GM18861 (cell line): ENCODE measurements around the gene FGF11.

Experiments
- ATAC-seq: cut with Tn5 transposase; IDR thresholded peaks from one replicate; pipeline ENCODE4 v1.9.1; 2021; ENCODE audit not compliant: unreplicated experiment

Gene FGF11

DNA sequence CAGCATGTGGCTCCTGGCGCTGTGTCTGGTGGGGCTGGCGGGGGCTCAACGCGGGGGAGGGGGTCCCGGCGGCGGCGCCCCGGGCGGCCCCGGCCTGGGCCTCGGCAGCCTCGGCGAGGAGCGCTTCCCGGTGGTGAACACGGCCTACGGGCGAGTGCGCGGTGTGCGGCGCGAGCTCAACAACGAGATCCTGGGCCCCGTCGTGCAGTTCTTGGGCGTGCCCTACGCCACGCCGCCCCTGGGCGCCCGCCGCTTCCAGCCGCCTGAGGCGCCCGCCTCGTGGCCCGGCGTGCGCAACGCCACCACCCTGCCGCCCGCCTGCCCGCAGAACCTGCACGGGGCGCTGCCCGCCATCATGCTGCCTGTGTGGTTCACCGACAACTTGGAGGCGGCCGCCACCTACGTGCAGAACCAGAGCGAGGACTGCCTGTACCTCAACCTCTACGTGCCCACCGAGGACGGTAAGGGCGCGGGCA is 31.0 kb upstream of the FGF11 start:
- ATAC-seq, result no peak

DNA sequence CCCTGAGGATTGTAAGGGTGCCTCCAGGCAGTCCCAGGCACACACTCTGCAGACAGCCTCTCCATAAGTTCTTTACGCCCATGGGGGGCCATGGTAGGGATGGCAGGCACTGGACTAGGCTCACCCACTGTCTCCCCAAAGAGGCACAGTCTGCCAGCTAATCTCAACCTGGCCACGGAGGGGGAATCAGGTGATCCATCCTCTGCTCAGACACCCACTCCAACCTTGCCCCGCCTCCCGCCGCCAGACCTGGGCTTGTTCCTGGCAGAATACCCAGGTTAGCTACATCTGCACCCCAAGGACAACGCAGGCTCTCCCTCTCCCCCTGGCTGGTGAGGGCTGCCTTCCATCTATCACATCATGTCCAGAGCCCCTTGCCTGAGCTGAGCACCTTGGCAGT is 30.4 kb upstream of the FGF11 start:
- ATAC-seq, result no peak

DNA sequence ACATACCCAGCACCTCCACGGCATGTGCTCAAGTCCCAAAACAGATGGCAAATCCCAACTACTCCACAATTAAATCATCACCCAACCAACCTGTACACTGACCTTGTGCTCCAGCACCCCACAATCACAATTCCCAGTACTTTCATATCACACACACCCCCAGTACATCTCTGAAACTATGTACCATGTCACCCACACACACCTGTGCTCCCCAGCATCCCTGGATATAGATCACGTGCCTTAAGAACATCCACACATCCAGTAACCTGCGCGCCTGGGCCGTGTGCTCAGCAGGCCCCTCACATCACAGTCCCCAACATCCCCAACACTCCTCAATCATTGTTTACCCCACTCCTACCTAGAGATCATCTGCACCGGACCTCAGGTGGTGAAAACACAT is 29.6 kb upstream of the FGF11 start:
- no peak for ATAC-seq

DNA sequence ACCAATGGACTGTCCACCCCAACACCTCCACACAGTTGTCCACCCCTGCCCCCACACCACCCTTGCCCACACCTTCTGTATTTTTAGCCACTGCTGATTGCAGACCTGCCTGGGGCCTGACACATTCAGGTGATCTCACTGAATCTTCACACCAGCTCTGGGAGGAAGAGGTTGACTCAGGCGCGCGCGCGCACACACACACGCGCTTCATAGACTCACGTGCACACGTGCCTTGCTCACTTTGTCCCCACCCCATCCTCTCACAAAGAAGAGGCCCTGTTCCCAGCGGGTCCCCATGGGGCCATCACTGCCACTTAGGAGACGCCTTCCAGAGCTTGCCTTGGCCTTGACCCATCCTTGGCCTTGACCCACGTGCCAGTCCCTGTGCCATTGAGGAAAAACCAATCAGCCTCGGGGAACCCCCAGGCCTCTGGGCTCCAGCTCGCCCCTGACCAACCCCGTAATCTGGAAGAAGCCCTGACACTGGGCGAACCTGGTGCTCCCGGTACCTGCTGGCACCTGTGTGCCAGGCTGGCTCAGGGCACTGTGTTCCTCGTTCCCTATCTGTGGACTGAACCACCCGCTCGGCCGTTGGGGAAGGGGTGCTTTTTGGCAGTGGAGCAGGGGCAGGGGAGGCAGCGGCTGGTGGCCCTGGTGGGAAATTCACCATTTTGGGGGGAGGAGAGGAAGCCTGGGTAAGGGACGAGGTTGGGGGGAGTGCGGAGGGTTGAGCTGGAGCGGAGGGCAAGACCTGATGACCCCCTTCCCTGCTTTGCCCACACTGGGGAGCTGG is 28.5 kb upstream of the FGF11 start:
- no peak for ATAC-seq

DNA sequence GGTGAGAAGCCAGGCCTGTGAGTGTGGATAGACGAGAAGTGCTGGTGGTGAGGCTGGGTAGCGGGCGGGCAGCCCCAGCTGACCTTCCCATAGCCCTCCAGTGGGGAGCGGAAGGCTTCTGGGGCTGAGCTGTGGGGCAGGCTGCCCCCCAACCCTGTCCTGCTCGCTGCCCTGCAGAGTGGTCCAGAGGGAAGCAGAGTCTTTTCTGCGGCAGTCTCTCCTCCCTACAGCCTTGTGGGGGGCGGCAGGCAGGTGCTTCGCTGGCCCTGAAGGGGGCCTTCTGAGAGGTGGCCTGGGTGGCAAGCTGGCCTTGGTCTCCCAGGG is 27.9 kb upstream of the FGF11 start:
- no peak for ATAC-seq

DNA sequence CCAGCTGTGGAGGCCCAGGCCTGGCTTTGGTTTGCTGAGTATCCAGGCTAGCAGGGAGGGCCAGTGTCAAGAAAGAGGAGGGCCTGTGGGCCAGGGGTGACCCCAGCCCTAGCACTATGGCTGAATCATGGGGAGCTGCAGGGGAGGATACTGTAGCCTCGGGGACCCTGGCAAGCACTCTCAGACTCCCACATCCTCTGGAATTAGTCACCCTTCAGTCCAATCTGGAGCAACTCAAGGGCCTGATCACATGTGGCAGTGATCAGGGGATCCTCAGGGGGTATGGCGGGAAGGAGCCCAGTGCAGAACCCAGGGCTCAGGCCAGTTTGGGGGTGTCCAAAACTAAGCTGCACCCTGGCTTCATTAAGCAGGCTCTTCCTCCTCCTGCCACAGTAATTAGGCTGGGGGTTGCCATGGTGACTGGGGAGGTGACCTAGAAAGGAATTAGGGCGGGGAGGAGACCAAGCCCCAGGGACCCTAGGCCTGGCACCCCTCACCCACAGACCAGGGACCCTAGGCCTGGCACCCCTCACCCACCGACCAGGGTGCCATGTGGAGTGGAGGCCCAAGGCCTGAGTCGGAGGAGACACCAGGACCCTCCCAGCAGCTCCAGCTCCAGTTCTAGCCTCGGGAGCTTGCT is 25.8 kb upstream of the FGF11 start:
- ATAC-seq, result no peak

DNA sequence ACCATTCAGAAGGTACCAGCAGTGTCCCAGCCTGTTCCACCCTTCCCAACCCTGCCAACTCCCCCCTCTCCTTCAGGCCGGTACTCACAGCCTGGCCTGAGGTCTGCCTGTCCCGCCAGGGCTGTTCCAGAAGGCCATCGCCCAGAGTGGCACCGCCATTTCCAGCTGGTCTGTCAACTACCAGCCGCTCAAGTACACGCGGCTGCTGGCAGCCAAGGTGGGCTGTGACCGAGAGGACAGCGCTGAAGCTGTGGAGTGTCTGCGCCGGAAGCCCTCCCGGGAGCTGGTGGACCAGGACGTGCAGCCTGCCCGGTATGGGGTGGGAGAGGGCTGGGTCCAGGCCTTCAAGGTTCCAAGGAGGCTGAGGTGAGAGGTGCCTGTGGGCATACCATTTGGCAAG is 24.5 kb upstream of the FGF11 start:
- ATAC-seq, result no peak

DNA sequence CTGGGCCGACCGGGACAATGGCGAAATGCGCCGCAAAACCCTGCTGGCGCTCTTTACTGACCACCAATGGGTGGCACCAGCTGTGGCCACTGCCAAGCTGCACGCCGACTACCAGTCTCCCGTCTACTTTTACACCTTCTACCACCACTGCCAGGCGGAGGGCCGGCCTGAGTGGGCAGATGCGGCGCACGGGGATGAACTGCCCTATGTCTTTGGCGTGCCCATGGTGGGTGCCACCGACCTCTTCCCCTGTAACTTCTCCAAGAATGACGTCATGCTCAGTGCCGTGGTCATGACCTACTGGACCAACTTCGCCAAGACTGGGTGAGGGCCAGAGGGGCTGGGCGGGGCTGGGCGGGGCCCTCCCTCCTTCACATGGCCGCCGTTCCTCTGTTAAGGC is 23.5 kb upstream of the FGF11 start:
- no peak for ATAC-seq

DNA sequence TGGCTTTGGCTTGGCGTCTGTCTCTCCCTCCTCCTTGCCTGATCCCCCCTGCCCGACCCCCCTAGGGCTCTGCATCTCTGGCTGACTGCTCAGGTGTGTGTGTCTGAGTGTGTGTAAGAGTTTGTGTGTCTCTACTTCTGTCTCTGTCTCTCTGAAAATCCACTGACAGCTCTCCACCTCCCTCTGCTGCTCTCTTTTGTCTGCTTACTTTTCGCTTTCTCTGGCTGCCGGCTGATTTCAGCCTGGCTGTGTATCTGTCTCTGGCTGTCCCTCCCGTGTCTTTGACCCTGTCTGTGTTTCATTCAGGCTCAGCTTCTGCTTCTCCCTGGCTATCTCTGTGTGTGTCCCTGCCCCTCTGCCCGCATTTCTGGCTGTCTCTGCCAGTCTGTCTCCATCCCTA is 23.0 kb upstream of the FGF11 start:
- no peak for ATAC-seq

DNA sequence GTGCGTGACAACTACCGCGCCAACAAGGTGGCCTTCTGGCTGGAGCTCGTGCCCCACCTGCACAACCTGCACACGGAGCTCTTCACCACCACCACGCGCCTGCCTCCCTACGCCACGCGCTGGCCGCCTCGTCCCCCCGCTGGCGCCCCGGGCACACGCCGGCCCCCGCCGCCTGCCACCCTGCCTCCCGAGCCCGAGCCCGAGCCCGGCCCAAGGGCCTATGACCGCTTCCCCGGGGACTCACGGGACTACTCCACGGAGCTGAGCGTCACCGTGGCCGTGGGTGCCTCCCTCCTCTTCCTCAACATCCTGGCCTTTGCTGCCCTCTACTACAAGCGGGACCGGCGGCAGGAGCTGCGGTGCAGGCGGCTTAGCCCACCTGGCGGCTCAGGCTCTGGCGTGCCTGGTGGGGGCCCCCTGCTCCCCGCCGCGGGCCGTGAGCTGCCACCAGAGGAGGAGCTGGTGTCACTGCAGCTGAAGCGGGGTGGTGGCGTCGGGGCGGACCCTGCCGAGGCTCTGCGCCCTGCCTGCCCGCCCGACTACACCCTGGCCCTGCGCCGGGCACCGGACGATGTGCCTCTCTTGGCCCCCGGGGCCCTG is 22.2 kb upstream of the FGF11 start:
- no peak for ATAC-seq

DNA sequence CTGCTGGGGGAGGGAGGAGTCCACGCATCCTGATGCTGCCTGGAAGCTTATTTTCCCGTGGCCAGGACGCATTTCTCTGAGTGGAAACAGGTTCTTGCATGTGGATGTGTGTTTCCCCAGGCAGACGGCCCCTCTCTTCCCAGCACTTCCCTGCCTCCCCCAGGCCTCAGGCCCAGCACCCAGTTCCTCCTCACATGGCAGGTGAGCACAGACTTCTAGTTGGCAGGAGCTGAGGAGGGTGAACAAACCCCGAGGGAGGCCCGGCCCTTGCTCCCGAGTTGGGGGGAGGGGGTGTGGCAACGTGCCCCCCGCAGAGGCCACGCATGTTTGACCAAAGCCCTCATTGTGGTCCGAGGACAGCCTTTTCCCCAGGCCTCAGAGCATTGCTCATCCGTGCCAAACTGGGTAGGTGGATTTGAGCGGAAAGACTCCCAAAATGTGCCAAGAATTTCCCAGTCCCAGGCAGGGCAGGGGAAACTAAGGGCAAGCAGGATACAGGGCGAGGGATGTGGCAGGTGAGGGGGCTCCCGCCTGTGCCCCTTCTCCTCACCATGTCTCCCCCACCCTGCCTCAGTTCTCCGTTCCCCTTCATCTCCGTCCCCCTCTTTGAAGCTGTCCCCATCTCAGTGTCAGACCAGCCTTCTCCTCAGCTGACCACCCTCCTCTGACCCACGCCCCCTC is 20.7 kb upstream of the FGF11 start:
- ATAC-seq, result no peak

DNA sequence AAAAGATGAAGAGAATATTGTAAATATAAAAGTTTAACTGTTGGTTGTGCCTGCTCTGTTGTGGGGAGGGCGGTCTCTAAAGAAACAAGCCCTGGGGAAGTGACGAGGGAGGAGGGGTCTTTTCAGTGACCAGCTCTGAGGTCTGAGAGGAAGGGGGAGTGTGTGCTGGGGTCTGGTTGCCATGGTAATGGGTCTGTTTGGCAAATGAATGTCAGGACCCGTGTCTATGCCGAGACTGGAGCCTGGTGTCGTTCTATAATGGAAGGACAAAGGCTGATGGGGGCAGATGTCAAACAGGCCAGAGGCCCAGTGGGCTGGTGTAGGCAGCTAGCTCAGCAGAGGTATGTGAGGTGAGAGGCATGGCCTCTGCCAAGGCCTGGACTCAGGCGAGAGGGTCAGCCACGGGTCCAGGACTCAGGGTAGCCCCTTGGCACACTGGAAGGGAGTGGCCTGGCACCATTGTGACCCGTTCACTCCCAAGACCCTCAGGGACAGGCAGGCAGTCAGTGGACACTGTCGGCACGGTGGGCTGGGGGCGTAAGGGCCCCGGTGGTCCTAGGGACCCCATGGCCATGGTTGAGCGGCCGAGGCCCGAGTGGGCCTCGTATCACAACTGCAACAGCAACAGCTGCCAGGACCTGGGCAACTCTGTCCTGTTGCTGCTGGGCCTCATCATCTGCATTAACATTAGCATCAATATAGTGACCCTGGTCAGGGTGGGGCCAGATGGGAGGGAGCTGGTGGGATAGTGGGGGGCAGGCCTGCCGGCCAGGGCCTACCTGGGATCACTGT is 19.3 kb upstream of the FGF11 start, which contains the start of gene SPEM1:
SPEM1 (plus strand) TSS at position 506 of the 792 bp plus-strand sequence; CDS start at position 567, 61 bp downstream.
- no peak for ATAC-seq

DNA sequence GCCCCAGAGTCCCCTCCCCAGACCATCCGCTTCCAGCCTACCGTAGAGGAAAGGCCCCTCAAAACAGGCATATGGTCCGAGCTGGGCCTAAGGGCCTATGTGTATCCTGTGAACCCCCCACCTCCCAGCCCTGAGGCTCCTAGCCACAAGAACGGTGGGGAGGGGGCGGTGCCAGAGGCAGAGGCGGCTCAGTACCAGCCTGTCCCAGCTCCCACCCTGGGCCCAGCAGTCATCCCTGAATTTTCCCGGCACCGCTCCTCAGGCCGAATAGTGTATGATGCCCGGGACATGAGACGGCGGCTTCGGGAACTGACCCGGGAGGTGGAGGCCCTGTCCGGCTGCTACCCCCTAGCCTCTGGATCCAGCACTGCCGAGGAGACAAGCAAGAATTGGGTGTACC is 18.1 kb upstream of the FGF11 start:
- no peak for ATAC-seq

DNA sequence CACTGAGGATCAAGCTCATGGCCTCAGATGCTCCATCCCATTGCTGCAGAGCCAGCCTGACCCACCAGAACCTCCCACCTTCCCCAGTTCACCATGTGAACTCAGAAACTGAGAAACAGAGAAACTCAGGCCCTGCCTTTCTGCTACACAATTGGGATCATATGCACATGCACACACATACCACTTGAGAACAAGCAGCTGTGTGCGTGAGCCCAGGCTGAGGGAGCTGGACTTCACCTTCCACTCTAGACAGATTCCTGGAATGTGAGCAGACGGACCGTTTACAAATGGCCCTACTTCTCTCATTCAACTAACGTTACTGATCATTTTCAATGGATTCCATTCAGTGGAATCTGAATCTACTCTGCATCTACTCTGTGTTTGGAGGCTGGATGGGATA is 15.6 kb upstream of the FGF11 start:
- no peak for ATAC-seq

DNA sequence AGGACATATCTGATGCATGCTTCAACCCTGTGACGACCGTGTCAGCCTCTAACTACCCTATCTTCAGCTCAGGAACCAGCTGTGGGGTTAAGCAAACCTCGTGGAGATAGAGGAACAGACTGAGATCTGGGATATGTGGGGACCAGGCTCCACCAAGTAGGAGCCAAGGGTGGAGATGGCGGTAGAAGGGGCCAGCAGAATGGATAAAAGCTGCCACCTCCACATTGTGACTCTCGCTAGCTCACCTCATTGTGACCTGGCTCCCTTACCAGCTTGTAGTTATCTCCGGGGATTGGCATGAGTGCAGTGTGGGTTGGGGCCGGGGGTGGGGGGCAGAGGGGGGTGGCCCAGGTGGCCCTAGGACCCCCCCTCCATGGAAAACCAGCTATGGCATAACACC is 14.0 kb upstream of the FGF11 start, which contains the start of gene SPEM2:
SPEM2 (plus strand) TSS at position 301 of the 400 bp plus-strand sequence; CDS start at position 374, 73 bp downstream.
- ATAC-seq, result no peak

DNA sequence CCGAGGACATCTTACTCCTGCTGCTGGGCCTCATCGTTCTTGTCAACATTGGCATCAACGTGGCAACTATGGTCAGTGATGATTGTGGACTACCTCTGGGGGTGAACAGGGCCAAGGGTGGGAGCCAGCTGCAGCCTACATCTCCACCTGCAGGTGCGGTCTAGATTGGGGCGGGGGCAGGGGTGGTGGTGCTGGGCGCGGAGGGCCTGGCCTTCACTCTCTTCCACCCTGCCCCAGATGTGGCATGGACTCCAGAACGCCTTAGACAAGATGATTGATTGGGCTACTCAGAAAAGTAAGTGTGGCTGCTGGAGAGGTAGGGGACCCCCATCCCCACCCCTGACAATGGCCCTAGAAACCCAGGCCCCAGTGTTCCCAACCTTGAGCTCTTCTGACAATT is 13.6 kb upstream of the FGF11 start:
- no peak for ATAC-seq

DNA sequence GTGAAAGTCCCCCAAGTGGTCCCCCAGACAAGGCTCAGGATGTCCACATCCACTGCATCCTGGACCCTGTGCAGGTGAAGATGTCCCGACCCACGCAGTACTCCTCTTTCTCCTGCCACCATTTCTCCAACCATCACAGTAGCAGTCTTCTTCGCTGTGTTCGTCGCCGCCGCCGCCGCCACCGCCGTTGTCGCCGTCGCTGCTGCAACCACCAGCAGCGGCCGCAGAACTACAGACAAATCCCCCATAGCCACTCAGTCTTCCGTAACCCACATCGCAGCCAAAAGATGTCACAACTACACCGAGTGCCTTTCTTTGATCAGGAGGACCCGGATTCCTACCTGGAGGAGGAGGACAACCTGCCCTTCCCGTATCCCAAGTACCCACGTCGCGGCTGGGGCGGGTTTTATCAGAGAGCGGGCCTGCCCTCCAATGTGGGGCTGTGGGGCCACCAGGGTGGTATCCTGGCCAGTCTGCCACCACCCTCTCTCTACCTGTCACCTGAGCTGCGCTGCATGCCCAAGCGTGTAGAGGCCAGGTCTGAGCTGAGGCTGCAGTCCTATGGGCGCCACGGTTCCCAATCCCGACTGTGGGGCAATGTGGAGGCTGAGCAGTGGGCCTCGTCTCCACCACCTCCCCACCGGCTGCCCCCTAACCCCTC is 13.0 kb upstream of the FGF11 start:
- no peak for ATAC-seq

DNA sequence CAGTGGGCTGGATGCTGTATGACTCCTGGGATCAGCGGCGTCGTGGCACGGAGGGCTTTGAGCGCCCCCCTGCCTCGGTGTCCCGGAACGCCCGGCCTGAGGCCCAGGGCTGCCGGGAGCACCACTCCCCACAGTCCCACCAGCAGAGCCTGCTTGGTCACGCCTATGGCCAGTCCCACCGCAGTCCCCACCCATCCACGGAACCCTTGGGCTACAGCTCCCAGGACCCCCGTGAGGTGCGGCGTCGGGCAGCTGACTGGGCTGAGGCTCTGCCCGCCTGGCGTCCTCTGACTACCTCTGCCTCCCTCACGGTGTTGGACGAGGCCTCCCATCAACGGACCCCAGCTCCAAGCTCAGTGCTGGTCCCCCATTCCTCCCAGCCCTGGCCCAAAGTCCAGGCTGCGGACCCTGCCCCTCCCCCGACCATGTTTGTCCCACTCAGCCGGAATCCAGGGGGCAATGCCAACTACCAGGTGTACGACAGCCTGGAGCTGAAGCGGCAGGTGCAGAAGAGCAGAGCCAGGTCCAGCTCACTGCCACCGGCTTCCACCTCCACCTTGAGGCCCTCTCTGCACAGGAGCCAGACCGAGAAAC is 12.3 kb upstream of the FGF11 start:
- no peak for ATAC-seq

DNA sequence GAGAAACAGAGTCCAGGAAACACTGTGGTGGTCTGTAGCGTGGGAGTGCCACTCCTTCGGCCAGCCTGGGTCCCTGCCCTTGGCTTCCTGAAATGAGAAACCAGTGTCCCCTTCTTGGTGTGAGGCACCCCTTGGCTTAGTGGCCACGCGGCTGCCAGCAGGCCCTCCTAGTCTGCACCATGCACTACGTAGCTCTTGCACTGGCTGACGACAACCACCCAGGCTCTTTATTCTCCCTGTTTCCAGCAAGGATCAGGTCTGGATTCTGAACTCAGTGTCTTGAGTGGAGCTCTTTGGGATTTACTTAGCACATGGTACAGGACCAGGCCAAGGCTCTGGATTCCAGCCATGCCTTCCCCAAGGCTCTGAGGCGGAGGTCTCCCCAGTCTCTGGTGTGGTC is 11.8 kb upstream of the FGF11 start:
- ATAC-seq, result no peak

DNA sequence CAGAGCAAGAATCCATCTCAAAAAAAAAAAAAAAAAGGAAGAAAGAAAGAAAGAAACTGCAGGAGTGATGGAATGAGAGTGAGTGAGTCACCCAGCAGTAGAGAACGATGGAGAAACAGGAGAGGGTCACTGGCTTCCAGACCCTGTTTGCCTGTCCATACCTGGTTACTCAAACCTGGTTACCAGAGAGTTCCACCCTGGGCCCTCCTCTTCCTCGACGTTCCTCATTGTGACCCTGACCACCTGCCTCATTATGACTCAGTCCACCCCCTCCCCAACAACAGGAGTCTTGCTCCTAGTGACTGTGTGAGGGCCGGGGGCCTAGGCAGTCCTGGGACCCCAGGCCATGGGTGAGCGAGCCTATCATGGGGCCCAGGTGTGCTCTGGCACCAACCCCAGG is 10.8 kb upstream of the FGF11 start, which contains the start of gene SPEM3:
SPEM3 (plus strand) TSS at position 301 of the 400 bp plus-strand sequence; CDS start at position 347, 46 bp downstream.
- ATAC-seq, result no peak
